ENCODE data around the gene RNF114. TPM values are rescaled to one million over a fixed set of nuclear protein-coding genes. Genes with fewer than 3 reads are reported as not detected.
A peak's percentile ranks its signal among the peaks of the same experiment; 100 is the strongest.
"Not testable (repeated sequence)": the region's sequence is repeated elsewhere in the genome, so short reads cannot be mapped to it uniquely, and the experiment has no call there.

The RNF114 gene
- total RNA-seq, 2 donors from 2014 or later = 101 to 109 TPM

DNA sequence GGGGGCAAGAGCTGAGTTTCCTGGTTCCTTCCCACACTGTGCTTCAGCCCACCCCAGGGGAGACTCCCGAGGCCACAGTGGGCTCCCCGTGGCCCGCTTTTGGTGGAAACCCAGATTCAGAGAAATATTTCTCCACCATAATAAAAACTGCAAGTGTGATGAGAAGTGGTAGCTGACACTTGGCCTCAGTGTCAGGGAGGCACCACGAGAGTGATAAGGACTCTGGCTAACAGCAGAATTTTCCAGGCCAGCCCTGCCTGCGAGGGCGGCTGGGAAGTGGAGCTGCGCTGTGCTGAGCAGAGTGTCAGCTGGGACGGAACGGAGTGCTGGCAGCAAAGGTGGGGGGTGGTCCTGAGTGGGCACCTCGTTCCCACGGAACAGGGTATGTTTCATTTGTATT is 43.4 kb upstream of the RNF114 start:
- DNase-seq = no peak
- intact Hi-C loops (cut with DNase I) = no loop called here
- TF ChIP-seq, protein P1, sequence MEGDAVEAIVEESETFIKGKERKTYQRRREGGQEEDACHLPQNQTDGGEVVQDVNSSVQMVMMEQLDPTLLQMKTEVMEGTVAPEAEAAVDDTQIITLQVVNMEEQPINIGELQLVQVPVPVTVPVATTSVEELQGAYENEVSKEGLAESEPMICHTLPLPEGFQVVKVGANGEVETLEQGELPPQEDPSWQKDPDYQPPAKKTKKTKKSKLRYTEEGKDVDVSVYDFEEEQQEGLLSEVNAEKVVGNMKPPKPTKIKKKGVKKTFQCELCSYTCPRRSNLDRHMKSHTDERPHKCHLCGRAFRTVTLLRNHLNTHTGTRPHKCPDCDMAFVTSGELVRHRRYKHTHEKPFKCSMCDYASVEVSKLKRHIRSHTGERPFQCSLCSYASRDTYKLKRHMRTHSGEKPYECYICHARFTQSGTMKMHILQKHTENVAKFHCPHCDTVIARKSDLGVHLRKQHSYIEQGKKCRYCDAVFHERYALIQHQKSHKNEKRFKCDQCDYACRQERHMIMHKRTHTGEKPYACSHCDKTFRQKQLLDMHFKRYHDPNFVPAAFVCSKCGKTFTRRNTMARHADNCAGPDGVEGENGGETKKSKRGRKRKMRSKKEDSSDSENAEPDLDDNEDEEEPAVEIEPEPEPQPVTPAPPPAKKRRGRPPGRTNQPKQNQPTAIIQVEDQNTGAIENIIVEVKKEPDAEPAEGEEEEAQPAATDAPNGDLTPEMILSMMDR (IDR thresholded peaks at IDR 0.05) = no peak
- no peak overlapping the region for H3K4me3 ChIP-seq
- H3K4me1 ChIP-seq = no peaks in the 10 kb centered on the region
- H3K27ac ChIP-seq = no peak overlapping the region
- no peaks in the 10 kb centered on the region for H3K27me3 ChIP-seq
- peak overlapping the region in 1 of 2 donors; percentile 18 for H3K9ac ChIP-seq (ENCODE audit: low read depth in 2 of 2, low read length in 2 of 2)
- H3K36me3 ChIP-seq = no peaks in the 10 kb centered on the region
- no peaks in the 10 kb centered on the region for H3K9me3 ChIP-seq

GRCh38 chr20:49893242-49894072 is 42.7 kb upstream of the RNF114 start:
- no peak overlapping the region for H3K4me3 ChIP-seq
- no peak overlapping the region for H3K27ac ChIP-seq
- no peaks in the 10 kb centered on the region for H3K27me3 ChIP-seq
- intact Hi-C loops (cut with DNase I) = no loop called here
- no peaks in the 10 kb centered on the region for H3K4me1 ChIP-seq
- no peaks in the 10 kb centered on the region for H3K36me3 ChIP-seq
- TF ChIP-seq, protein P1 (IDR thresholded peaks at IDR 0.05) = no peak
- no peak for DNase-seq
- H3K9ac ChIP-seq (ENCODE audit: low read depth in 2 of 2, low read length in 2 of 2) = peak overlapping the region in 1 of 2 donors; percentile 18
- H3K9me3 ChIP-seq = no peaks in the 10 kb centered on the region

DNA sequence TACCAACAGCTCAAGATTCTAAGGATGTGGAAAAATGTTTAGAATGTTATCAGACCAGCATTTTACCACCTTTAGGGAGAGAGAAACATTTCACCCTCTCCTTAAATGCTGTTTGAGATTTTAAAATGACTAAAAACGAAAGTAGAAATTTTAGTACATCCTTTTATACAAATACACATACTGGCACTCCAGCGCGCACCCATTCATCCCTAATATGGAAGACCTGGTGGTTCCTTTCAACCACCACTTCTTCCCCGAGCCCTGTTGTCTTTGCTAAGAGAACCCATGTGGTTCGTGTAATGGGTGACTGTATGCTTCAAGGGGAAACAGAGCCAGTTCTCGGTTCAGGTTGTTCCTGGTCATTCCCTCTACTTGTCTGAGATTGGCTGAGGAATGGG is 42.1 kb upstream of the RNF114 start:
- H3K4me3 ChIP-seq = no peak overlapping the region
- intact Hi-C loops (cut with DNase I) = no loop called here

GRCh38 chr20:49895474-49896093 is 40.6 kb upstream of the RNF114 start:
- DNase-seq; intact Hi-C loops (cut with DNase I); H3K4me3 ChIP-seq; H3K27me3 ChIP-seq; H3K36me3 ChIP-seq; H3K27ac ChIP-seq; H3K9ac ChIP-seq (ENCODE audit: low read depth in 2 of 2, low read length in 2 of 2); H3K4me1 ChIP-seq; H3K9me3 ChIP-seq: not testable (repeated sequence)

More for the DNA sequence above, 42.1 kb upstream of the RNF114 start:
- DNase-seq = no peak
- Histone ChIP-seq H3K36me3 (no peaks in the 10 kb centered on the region), H3K4me1 (no peaks in the 10 kb centered on the region), H3K9me3 (no peaks in the 10 kb centered on the region), H3K27ac (no peak overlapping the region), H3K9ac (ENCODE audit: low read depth in 2 of 2, low read length in 2 of 2) (no peak overlapping the region), H3K27me3 (no peaks in the 10 kb centered on the region)
- TF ChIP-seq, protein P1 (IDR thresholded peaks at IDR 0.05) = no peak

DNA sequence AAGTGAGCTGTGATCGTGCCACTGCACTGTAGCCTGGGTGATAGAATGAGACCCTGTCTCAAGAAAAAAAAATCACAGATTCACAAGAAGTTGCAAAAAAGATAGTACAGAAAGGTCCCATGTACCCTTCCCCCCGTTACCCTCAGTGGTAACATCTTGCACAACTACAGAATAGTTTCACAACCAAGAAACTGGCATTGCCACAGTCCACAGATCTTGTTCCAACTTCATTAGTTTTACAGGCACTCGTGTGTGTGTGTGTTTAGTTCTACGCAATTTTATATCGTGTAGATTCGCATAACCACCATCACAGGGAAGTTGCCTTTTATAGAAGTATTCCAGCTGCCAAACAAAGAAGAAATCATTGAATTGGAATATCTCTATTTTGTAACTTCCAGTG is 40.0 kb upstream of the RNF114 start:
- Histone ChIP-seq H3K27ac (no peak overlapping the region), H3K4me1 (no peaks in the 10 kb centered on the region), H3K9ac (ENCODE audit: low read depth in 2 of 2, low read length in 2 of 2) (no peak overlapping the region), H3K36me3 (no peaks in the 10 kb centered on the region), H3K27me3 (no peaks in the 10 kb centered on the region), H3K4me3 (no peak overlapping the region), H3K9me3 (no peaks in the 10 kb centered on the region)
- no peak for DNase-seq
- TF ChIP-seq, protein P1 (IDR thresholded peaks at IDR 0.05) = no peak
- intact Hi-C loops (cut with DNase I) = no loop called here

Measured in colonic mucosa (tissue), 4 donors.